Karpas-422 (cell line): ENCODE data around the gene ALDH7A1. TPM values are rescaled to one million over a fixed set of nuclear protein-coding genes. Genes with fewer than 3 reads are reported as not detected.

ENCODE experiments used
- DNase-seq: peaks from one replicate; pipeline ENCODE4 v3.0.0-alpha.2; 2015
- H2AFZ ChIP-seq: fragments of 200-600 bp; sonication (generic); 2 replicates; pipeline ENCODE4 v1.6.1; 2014; ENCODE audit warnings: antibody characterized with exemption, low read length, mixed read lengths
- H3K27ac ChIP-seq: fragments of 200-600 bp; sonication (generic); 2 replicates; pipeline ENCODE4 v1.5.1; 2014; ENCODE audit warnings: mild to moderate bottlenecking, low read length, moderate library complexity
- H3K27me3 ChIP-seq: fragments of 200-600 bp; sonication (generic); 2 replicates; pipeline ENCODE4 v1.6.1; 2014; ENCODE audit warnings: low read length, mixed read lengths
- H3K36me3 ChIP-seq: fragments of 200-600 bp; sonication (generic); 2 replicates; pipeline ENCODE4 v1.6.1; 2014; ENCODE audit warnings: low read length, mixed read lengths; ENCODE audit not compliant: insufficient read depth
- H3K4me1 ChIP-seq: fragments of 200-600 bp; sonication (generic); 2 replicates; pipeline ENCODE4 v1.6.1; 2014; ENCODE audit warnings: mild to moderate bottlenecking, low read length, mixed read lengths
- H3K4me2 ChIP-seq: fragments of 200-600 bp; sonication (generic); 2 replicates; pipeline ENCODE4 v1.6.1; 2014; ENCODE audit warnings: low read length, low read depth, mild to moderate bottlenecking; ENCODE audit not compliant: poor library complexity, severe bottlenecking
- H3K4me3 ChIP-seq: fragments of 200-600 bp; sonication (generic); 2 replicates; pipeline ENCODE4 v1.5.1; 2014; ENCODE audit warnings: mild to moderate bottlenecking, antibody characterized with exemption, low read length, mixed read lengths
- H3K79me2 ChIP-seq: fragments of 200-600 bp; sonication (generic); 2 replicates; pipeline ENCODE4 v1.6.1; 2014; ENCODE audit warnings: mild to moderate bottlenecking, low read length, mixed read lengths
- H3K9ac ChIP-seq: fragments of 200-600 bp; sonication (generic); 2 replicates; pipeline ENCODE4 v1.6.0; 2014; ENCODE audit warnings: low read length
- H3K9me2 ChIP-seq: fragments of 200-600 bp; sonication (generic), shearing (Covaris generic); replicated peaks from 2 replicates; pipeline ENCODE4 v1.6.0; 2014; ENCODE audit warnings: mild to moderate bottlenecking, low read length, moderate library complexity; ENCODE audit not compliant: insufficient read depth
- H3K9me3 ChIP-seq: fragments of 300-700, 200-600 bp; sonication (generic); 2 replicates; pipeline ENCODE4 v1.6.1; 2014; ENCODE audit warnings: low read length, mixed read lengths
- H4K20me1 ChIP-seq: fragments of 200-600 bp; sonication (generic); 2 replicates; pipeline ENCODE4 v1.6.1; 2014; ENCODE audit warnings: mild to moderate bottlenecking, antibody characterized with exemption, low read length, low read depth; ENCODE audit not compliant: insufficient read depth
- total RNA-seq: library from RNA; depleted of rRNA; stranded (reverse); fragments of >200 nt; shearing (Covaris generic); gene quantifications from 2 replicates; pipeline ENCODE4 v1.2.3, GENCODE V29; 2014; ENCODE audit warnings: low replicate concordance

The ALDH7A1 gene
- total RNA-seq, 1 experiment from 2014 or later, result not detected

GRCh38 chr5:126589536-126590297 lies 5.3 kb downstream of the ALDH7A1 start:
- H3K4me3 ChIP-seq, result no peak overlapping the region
- no peak overlapping the region for H3K27ac ChIP-seq
- H4K20me1 ChIP-seq, result no peaks in the 10 kb centered on the region
- H2AFZ ChIP-seq, result no peak overlapping the region
- no peaks in the 10 kb centered on the region for H3K27me3 ChIP-seq
- H3K9me3 ChIP-seq, result no peaks in the 10 kb centered on the region
- H3K79me2 ChIP-seq, result no peaks in the 10 kb centered on the region
- no peak for DNase-seq
- no peak overlapping the region for H3K4me2 ChIP-seq
- H3K9ac ChIP-seq, result no peak overlapping the region
- H3K4me1 ChIP-seq, result no peaks in the 10 kb centered on the region
- no peaks in the 10 kb centered on the region for H3K36me3 ChIP-seq
- H3K9me2 ChIP-seq, result no peaks in the 10 kb centered on the region

GRCh38 chr5:126587551-126588390 lies 7.2 kb downstream of the ALDH7A1 start:
- no peak for DNase-seq
- Histone ChIP-seq H3K27me3 (no peaks in the 10 kb centered on the region), H3K27ac (no peak overlapping the region), H3K9ac (no peak overlapping the region), H3K4me1 (no peaks in the 10 kb centered on the region), H3K9me2 (no peaks in the 10 kb centered on the region), H2AFZ (no peak overlapping the region), H3K79me2 (no peaks in the 10 kb centered on the region), H3K4me3 (no peak overlapping the region), H3K9me3 (no peaks in the 10 kb centered on the region), H3K4me2 (no peak overlapping the region), H4K20me1 (no peaks in the 10 kb centered on the region), H3K36me3 (no peaks in the 10 kb centered on the region)

GRCh38 chr5:126583761-126584160 lies 11.3 kb downstream of the ALDH7A1 start:
- no peak overlapping the region for H3K4me3 ChIP-seq
- H3K36me3 ChIP-seq, result no peaks in the 10 kb centered on the region
- H3K4me2 ChIP-seq, result no peak overlapping the region
- no peaks in the 10 kb centered on the region for H3K27me3 ChIP-seq
- no peaks in the 10 kb centered on the region for H3K79me2 ChIP-seq
- no peaks in the 10 kb centered on the region for H3K4me1 ChIP-seq
- H3K9me2 ChIP-seq, result no peaks in the 10 kb centered on the region
- no peaks in the 10 kb centered on the region for H4K20me1 ChIP-seq
- no peak for DNase-seq
- H2AFZ ChIP-seq, result no peak overlapping the region
- H3K9me3 ChIP-seq, result no peaks in the 10 kb centered on the region
- H3K9ac ChIP-seq, result no peak overlapping the region
- no peak overlapping the region for H3K27ac ChIP-seq

GRCh38 chr5:126579716-126580115 lies 15.3 kb downstream of the ALDH7A1 start:
- H3K4me2 ChIP-seq, result no peak overlapping the region
- no peak for DNase-seq
- H3K27me3 ChIP-seq, result no peaks in the 10 kb centered on the region
- H3K4me1 ChIP-seq, result no peaks in the 10 kb centered on the region
- H3K9ac ChIP-seq, result no peak overlapping the region
- H3K4me3 ChIP-seq, result no peak overlapping the region
- H3K27ac ChIP-seq, result no peak overlapping the region
- H3K36me3 ChIP-seq, result no peaks in the 10 kb centered on the region
- no peaks in the 10 kb centered on the region for H3K79me2 ChIP-seq
- no peaks in the 10 kb centered on the region for H4K20me1 ChIP-seq
- no peak overlapping the region for H2AFZ ChIP-seq
- no peaks in the 10 kb centered on the region for H3K9me3 ChIP-seq
- H3K9me2 ChIP-seq, result no peaks in the 10 kb centered on the region

GRCh38 chr5:126577415-126577814 lies 17.6 kb downstream of the ALDH7A1 start:
- Histone ChIP-seq H3K4me2 (no peak overlapping the region), H3K9me2 (no peaks in the 10 kb centered on the region), H3K36me3 (no peaks in the 10 kb centered on the region), H4K20me1 (no peaks in the 10 kb centered on the region), H2AFZ (no peak overlapping the region), H3K4me1 (no peaks in the 10 kb centered on the region), H3K79me2 (no peaks in the 10 kb centered on the region), H3K9me3 (no peaks in the 10 kb centered on the region), H3K27ac (no peak overlapping the region), H3K9ac (no peak overlapping the region), H3K4me3 (no peak overlapping the region), H3K27me3 (no peaks in the 10 kb centered on the region)
- DNase-seq, result no peak

GRCh38 chr5:126576974-126577373 lies 18.0 kb downstream of the ALDH7A1 start:
- Histone ChIP-seq H3K9me3 (no peaks in the 10 kb centered on the region), H3K9me2 (no peaks in the 10 kb centered on the region), H2AFZ (no peak overlapping the region), H3K27me3 (no peaks in the 10 kb centered on the region), H3K4me3 (no peak overlapping the region), H3K36me3 (no peaks in the 10 kb centered on the region), H3K79me2 (no peaks in the 10 kb centered on the region), H4K20me1 (no peaks in the 10 kb centered on the region), H3K9ac (no peak overlapping the region), H3K4me1 (no peaks in the 10 kb centered on the region), H3K27ac (no peak overlapping the region), H3K4me2 (no peak overlapping the region)
- no peak for DNase-seq

GRCh38 chr5:126575644-126576043 lies 19.4 kb downstream of the ALDH7A1 start:
- Histone ChIP-seq H2AFZ (no peak overlapping the region), H3K9me3 (no peaks in the 10 kb centered on the region), H3K4me2 (no peak overlapping the region), H3K4me3 (no peak overlapping the region), H3K27me3 (no peaks in the 10 kb centered on the region), H4K20me1 (no peaks in the 10 kb centered on the region), H3K79me2 (no peaks in the 10 kb centered on the region), H3K36me3 (no peaks in the 10 kb centered on the region), H3K27ac (no peak overlapping the region), H3K9me2 (no peaks in the 10 kb centered on the region), H3K4me1 (no peaks in the 10 kb centered on the region), H3K9ac (no peak overlapping the region)
- DNase-seq, result no peak

- Histone ChIP-seq H3K27me3 (no peaks in the 10 kb centered on the region), H3K4me3 (no peak overlapping the region), H3K4me1 (no peaks in the 10 kb centered on the region), H3K9me2 (no peaks in the 10 kb centered on the region), H3K79me2 (no peaks in the 10 kb centered on the region), H3K9ac (no peak overlapping the region), H3K4me2 (no peak overlapping the region), H4K20me1 (no peaks in the 10 kb centered on the region), H3K36me3 (no peaks in the 10 kb centered on the region), H3K9me3 (no peaks in the 10 kb centered on the region), H2AFZ (no peak overlapping the region), H3K27ac (no peak overlapping the region)
- no peak for DNase-seq
These were observed 26.7 kb downstream of the ALDH7A1 start for GRCh38 chr5:126568206-126568755.
